Fibroblast of skin of back (primary cell): ENCODE measurements around the gene MRPL34.

ENCODE experiments used
- DNase-seq: peaks from one replicate; pipeline ENCODE4 v3.0.0-alpha.2; 2013

The MRPL34 gene

DNA sequence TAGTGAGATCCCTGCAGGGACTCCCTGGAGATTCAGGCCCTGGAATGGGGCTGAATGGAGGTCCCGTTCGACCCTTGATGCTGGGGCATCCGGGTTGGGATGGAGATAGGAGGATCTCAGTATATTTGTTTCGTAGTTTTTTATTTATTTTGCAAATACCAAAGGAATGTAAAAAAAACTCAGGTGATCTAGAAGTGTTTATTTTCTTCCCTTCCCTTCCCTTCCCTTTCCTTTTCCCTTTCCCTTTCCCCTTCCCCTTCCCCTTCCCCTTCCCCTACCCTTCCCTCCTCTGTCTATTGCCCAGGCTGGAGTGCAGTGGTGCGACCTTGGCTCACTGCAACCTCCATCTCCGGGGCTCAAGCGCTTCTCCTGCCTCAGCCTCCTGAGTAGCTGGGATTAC lies 36.2 kb downstream of the MRPL34 start:
- no peak for DNase-seq

DNA sequence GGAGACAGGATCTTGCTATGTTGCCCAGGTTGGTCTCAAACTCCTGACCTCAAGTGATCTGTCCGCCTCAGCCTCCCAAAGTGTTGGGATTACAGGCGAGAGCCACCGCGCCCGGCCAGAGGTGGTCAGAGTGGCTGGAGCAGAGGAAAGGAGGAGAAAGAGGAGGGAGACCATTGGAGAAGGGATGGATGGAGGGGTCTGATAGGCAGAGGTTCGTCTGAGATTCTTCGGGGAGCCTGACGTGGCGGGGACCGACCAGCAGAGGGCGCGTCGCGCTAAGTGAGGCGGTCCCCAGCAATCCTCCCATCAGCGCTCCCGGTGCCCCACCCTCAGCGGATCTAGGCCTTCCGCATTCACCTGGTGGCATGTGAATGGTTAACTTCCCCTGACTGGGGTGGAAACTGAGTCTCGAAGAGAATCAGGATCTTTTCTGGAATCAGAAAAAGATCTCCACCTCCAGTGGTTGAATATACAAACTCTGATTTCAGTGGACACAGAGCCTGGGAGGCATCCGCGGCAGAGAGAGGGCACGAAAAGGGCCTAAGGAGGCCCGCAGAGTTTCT lies 40.5 kb downstream of the MRPL34 start:
- peak; percentile 52 for DNase-seq

DNA sequence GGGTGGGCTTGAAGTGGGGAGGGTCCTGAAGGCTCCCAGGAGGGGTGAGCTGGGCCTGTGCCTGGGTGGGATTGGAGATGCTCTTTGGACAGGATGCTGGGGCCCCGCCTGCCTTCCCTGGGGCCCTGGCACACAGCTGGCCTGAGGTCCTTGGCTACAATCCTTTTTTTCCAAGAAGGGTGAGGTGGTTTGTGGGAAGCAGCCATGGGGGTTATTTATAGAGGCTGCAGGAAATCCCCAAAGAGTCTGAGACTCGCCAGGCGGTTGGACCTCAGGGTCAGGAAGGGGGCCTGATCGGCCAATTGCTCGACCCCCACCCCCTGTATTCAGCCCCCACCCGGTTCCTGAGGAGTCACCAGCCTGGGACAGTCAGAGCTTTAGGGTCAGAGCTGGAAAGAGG lies 41.7 kb downstream of the MRPL34 start:
- DNase-seq, result peak; percentile 27

DNA sequence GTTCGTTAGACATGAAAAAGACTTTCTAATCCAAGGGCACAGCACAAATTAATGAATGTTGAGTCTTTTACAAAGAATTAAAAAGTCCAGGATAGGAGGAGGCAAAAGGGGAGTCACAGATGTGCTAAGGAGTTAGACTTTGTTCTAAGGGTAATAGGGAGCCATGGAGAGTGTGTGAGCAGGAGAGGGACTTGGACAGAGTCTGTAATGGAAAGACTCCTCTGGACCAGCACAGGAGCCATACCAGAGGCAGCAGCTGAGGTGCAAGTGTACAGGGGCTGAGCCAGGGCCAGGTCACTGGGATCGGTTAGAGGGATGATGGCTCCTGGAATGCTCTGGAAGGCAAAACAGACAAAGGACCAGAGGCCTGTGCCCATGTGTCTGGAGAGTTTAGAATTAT lies 42.2 kb downstream of the MRPL34 start:
- no peak for DNase-seq

DNA sequence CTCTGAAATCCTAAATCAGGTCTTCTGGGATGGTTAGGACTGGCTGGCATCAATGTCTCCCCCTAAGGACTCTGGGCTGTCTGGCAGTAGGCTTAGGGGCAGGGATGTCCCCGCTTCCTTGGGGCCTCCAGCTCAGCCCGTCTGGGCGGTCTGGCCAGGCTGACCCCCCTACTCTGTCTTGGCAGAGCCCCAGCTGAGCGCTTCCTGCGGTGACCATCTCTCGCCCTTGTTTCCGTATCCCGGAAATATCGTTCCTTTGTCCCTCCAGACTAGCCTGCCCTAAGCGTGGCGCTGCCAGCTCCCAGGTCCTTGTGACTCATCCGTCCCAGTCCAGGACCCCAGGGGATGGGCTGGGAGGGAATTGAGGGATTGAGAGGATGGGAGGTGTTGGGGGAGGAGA lies 43.0 kb downstream of the MRPL34 start:
- peak; percentile 86 for DNase-seq

DNA sequence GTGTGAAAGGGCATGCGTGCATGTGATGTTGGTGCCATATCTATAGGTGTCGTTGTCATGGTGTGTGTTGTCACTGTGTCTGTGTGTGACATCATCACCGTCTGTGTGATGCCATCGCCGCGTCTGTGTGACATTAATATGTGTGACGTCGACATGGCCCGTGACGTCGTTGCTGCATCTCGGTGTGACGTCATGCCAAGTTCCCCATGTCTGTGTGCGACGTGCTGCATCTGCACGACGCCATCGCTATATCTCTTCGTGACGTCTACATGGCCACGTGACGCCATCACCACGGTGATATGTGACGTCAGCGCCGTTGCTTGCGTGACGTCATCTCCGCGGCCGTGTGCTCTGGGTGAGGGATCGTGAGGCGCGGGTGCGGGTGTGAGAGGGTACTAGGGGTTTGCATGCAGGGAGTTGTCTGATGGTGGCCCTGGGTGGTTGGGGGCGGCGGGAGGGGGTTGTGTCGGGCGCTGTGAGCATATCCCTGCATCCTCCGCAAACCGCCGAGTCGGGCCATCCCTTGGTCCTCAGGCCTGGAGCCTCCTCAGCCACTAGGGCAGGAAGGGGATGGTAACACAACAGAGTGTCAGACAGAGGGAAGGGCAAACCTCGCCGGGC lies 46.3 kb downstream of the MRPL34 start:
- no peak for DNase-seq

DNA sequence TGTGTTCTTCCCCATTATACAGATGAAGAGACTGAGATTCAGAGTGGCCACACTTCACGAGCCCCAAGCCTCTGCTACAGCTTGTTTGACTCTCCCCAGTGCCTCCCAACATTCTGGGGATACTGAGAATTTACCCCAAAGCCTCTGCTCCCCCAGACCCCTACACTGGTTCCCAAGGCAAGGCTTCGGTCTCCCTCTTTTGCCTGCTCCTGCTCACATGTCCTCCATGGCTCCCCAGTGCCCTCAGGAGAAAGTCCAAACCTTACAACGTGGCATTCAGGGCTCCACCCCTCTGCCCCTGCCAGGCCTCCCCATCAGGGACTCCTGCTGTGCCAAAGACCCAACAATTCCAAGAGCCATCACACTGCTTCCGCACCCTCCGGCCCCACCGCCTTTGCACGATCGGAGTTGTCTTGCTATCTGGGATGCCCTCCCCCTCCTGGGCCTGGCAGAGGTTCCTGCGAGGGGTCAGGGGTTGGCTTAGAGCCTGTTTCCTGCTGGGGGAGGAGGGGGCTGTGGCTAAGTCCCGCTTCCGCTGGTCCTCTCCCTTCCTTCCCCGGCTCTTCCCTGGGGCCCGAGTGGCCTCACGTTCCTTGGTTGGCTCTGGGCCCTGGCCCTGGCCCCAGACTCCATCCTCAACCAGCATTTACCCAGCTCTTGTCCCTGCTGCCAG lies 47.1 kb downstream of the MRPL34 start:
- no peak for DNase-seq

DNA sequence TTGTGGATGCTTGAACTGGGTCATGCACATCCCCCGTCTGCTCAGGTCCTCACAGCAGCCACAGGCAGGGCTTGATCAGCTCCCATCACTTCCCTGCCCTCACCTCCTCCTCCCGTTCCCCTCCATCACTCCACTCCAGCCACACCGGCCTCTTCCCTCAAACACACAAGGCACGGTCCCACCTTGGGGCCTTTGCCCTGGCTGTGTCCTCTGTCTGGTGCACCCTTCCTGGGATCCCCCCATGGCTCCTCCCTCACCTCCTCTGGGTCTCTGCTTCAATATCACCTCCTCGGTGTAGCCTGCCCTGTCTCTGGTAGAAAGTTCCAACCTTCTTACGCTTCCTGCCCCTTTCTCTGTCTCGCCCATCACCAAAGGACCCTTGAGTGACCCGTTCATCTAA lies 47.7 kb downstream of the MRPL34 start:
- no peak for DNase-seq
